Hematopoietic multipotent progenitor cell (in vitro differentiated cells): ENCODE data around the gene ABCD4. TPM values are rescaled to one million over a fixed set of nuclear protein-coding genes. Genes with fewer than 3 reads are reported as not detected.

Experiments
- DNase-seq, 3 donors: peaks; one replicate each; pipeline ENCODE4 v3.0.0-alpha.2; 2011 to 2015; ENCODE audit warnings: low read depth in 2 of 3, low spot score in 2 of 3
- total RNA-seq: library from RNA; depleted of rRNA; stranded (reverse); fragments of >200 nt; gene quantifications from one replicate; pipeline ENCODE4 v1.2.3, GENCODE V29; 2012

ABCD4 gene
- total RNA-seq, 1 donor: 90.5 TPM

DNA sequence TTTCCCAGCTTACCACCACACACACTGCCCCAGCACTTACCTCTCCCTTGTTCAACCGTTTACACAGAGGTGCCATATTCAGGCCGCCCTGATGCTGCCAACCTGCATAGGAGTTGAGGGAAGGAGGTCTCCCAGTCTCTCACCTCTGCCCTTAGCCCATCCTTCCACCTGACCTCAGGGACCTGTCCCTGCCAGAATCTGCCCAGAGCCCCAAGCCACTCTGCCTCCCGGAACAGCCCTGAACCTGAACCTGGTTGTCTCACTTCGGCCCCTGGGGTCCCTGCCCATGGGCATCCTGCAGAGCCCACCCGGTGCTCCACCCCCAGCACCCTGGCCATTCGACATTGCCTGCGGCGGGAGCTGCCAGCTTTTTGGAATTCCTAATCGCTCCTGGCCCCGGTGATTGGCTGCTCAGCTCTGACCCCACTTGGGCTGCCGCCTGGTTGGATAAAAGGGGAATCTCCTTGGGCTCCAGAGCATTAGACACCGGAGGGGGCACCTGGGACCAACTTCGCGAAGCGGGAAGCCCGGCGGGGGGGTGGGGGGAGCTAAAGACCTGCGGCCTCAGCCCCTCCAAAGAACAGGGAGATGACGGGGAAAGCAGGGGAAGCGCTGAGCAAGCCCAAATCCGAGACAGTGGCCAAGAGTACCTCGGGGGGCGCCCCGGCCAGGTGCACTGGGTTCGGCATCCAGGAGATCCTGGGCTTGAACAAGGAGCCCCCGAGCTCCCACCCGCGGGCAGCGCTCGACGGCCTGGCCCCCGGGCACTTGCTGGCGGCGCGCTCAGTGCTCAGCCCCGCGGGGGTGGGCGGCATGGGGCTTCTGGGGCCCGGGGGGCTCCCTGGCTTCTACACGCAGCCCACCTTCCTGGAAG lies 63.5 kb downstream of the ABCD4 start, which contains the start of gene VSX2:
Gene VSX2 (plus strand): TSS at position 476 of the 874 bp plus-strand sequence. CDS start 113 bp downstream, at position 589.
- no peak for DNase-seq

DNA sequence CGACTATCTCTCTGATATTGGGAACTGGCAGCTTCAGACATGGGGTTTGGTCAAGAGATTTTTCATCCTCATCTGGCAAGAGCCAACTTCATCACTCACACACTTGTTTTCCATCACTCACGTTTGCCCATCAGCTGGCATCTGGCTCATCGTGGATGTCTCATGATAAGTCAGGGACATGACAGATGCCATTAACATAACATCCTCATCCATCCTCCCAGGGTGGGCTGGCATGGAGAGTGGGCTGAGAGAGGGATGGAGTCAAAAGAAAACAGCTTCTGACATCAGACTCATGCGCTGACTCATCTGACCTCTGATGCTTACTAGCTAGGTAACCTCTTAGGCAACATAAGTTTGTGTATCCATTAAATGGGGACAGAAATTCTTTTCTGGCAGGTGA lies 65.3 kb downstream of the ABCD4 start:
- DNase-seq: no peak

Other genes with a start within 250 kb of the ABCD4 start
- gene ALDH6A1, start 218.5 kb downstream of the ABCD4 start, total RNA-seq: 20.5 TPM
- 4.0 TPM for gene LIN52, start 218.0 kb downstream of the ABCD4 start, total RNA-seq
- gene VSX2, start 63.5 kb downstream of the ABCD4 start, total RNA-seq: under 0.01 TPM
- gene VRTN, start 45.5 kb upstream of the ABCD4 start, total RNA-seq: under 0.01 TPM
- gene SYNDIG1L, start 123.3 kb upstream of the ABCD4 start, total RNA-seq: not detected
- gene NPC2, start 190.4 kb upstream of the ABCD4 start, total RNA-seq: 147 TPM
- 17.2 TPM for gene ISCA2, start 190.8 kb upstream of the ABCD4 start, total RNA-seq